GM18868 (cell line): Measurements from ENCODE around the gene TBC1D14.

Experiments used
- ATAC-seq: cut with Tn5 transposase; IDR thresholded peaks from one replicate; pipeline ENCODE4 v1.9.1; 2021; ENCODE audit warnings: mild to moderate bottlenecking, moderate library complexity; ENCODE audit not compliant: unreplicated experiment

TBC1D14 gene

DNA sequence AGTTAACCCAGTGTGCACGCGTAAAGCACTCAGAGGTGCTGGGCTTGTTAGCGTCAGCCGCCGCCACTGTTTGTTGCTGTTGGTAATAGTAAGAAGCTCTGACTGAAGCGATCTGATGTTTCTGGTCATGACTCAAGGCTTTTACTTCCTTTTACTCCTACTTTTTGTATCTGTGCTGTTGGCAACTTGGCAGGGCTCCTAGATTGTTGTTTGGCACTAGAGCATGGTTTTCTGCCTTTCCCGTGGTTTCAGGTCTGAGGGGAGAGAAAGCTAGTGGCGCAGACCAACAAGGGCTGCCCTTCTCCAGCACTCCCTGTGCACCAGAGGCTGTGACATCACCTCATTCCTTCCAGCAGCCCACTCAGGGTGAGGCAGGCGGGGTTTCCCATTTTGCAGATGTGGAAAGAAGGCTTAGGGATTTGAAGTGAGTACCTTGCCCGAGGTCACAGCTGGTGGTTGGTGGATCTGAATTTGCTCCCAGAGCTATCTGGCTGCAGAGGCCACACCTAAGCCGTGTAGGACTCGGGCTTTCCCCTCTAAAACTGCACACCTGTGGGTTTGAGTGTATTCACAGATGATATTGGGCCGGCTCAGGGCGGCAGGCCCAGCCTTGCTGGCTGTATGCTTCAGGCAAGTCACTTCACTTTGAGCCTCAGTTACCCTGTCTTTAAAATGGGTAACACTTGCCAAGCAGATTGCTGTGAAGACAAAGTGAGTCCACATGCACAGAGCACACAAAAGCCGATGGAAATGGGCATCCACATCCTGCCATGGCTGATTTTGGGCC lies 82.3 kb downstream of the TBC1D14 start:
- ATAC-seq, result no peak

DNA sequence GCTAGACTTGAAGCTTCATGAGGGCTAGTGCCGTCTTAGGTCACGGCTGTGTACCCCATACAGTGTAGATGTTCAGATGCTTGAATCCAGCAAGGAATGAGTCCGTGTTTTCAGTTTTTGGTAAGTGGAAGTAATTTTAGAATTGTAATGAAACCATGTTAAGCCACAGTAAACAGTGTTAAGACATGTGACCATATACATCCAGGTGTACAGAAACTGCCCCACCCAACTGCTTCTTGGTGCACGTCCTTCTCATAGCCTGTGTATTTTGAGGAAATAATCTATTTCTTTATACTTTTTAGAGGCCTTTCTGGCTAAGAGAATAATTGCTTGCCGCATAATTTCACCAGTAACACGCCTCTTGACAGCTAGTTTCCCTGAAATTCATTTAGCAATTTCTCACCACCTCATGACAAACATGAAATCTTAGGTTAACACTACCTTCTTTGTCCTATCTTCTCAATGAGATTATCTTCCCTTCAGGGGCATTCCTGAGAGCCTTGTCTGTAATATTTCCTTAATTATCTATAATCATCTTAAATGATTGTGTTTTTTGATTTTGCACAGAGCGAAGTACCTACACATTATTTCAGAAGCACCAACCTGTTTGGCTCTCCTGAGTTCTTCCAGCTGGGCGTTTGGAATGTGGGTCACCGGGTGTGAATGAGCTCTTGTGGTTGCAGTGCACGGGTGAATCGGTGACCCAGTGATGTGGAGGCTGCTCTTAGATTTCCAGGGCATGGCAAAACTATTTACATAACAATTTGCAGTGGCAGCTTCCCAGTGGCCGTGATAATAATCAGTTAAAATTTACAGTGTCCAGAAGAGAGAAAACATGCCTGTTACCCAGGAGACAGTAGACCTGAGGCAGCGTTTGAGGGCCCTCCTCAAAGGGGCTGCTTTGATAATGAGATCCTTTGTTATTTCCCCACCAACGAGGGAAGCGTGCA lies 83.4 kb downstream of the TBC1D14 start:
- ATAC-seq, result no peak

DNA sequence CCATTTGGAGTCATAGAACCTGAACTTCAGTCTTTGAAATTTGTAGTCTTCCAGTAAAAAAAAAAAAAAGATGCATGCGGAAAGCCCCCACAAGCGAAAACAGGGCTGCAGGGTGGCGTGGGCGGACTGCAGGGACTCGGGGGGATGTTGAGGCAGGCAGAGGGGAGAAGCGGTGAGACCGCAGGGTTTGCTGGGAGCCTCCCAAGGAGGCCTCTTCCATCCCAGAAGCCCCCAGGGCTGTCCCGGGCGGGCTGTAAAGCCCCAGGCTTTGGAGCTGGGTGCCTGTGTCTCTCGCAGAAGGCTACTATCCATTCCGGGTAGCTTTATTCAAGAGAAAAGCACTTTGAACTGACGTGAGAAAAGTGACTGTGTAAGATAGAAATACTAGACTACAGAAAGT lies 86.9 kb downstream of the TBC1D14 start:
- no peak for ATAC-seq

DNA sequence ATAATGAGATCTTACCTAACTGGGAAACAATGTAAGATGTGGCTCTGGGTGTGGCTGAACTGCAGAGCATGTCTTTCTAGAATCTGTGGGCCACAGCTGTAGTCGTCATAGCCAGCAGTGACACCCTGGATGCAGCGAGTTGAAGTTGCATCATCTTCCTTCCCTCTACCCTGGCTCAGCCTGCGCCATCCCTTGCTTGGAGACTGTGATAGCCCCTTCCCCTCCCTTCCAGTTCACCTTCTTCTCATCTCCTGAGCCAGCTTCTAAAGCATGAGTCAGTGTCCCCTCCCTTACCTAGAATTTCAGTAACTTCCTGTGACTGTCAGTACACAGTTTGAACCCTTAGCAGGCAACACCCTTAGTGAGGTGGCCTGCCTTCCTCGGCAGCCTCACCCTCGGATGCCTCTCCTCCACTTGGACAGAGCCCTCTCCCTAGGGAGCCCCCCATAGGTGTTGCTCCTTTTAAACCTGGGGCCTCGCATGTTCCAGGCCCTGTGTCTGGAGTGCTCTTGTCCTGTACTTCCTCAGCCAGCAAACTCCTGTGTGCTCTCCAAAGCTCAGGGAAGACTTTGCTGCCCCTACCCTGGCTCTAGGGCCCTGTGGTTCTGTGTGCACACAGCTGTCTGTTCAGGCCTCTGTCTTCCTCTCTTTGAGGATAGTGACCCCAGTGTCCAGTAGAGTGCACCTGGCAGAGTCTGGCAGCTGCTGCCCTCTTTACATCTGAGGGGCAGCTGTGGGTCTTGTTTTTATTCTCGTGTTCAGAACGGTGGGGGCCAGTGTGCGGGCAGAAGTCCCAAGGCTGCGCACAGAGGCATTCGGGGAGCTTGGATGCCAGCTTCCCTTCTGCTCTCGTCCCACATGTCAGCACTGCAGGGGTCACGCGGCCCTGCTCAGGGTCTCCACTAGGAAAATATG lies 89.8 kb downstream of the TBC1D14 start:
- no peak for ATAC-seq

DNA sequence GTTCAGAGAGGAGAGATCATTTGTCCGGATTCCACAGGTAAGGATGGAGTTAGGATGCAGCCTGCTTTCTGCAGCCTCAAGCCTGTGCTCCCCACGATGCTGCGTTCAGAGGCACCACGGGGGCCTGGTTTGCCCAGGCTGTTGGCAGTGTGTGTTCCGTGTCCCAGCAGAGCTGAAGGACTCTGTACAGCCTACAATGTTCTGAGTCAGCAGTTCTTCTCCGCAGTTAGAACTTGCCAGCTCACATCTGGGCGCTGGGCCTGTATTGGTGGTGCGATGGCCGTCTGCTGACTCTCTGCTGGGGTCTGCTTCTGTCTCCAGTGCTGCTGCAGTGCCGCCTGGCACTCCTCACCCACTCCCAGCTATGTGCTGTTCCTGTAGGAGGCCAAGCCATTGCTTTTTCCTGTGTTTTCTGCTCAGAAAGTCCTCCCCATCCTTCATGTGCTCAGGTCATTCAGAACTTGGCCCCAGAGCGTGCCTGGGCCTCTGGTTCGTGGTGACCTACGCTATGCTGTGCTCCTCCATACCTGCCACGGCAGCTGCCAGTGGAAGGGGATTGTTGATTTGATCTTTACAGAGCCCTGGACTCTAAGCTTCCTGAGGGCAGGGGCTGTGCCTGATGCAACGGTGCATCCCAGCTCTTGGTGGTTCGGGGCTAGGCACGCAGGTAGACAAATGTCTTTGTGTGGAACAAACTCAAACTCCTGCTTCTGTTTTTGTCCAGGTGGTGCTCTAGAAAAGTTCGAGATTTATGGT lies 91.0 kb downstream of the TBC1D14 start:
- no peak for ATAC-seq

DNA sequence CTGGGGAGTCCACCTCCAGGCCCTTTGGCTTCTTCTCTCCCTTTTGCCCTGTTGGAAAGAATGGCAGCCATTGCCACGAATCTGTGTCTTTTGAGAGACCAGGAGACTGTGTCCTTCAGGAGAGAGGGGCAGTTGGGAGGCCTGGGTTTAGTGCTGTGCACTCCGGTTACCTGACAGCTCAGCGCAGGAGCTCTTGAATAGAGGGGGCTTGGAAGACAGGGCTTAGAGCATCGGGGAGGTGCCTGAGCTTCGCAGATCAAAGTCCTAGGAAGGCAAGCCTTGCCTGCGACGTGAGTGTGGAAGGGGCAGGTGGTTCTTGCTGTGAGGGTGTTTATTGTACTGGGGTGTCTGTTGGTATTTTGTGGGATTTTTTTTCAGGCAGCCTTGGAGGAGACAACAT lies 91.6 kb downstream of the TBC1D14 start:
- no peak for ATAC-seq

DNA sequence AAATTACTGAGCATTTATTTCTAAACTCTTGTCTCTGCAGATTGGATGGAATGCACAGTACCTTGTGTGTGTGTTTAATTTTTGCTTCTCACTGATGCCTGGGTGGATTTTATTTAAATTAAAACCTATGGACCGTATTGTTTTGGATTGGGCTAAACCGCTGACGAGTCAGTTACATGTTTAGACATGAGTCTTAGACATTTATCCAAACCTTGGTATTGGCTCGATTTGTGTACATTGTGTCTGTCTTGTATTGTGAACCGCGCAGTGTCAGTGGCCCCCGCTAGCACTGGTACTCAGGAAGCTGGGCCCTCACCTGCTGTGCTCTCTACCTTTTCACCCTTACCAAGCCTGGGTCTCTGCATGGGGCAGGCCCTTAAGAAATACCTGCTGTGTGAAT lies 92.7 kb downstream of the TBC1D14 start:
- ATAC-seq, result no peak

DNA sequence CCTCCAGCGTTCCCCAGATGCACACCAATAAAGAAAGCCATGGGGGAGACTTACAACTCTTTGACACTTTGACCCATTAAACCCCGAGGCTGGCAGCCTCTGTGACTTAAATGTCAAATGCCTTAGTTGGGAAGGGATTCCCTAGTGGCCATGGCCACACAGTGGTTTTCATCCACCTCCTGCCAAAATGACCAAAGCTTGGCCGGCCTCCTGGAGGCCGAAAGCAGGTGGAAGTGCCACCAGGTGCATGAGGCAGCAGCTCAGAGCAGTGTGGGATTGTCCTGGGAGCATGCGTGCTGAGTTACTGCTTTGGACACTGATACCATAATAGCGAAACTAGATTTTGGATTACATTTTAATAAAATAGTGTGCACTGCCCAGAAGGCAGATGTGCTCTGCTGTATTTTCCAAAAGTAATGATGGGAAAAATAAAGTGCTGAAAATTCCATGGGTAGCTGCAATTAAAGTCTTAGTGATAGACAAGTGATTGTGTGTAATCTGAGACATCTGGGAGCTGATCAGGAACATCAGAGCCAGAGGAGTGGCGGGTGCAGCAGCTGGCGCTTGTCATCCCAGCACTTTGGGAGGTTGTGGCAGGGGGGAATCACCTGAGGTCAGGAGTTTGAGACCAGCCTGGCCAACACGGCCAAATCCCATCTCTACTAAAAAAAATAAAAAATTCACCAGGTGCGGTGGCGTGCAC lies 93.7 kb downstream of the TBC1D14 start:
- no peak for ATAC-seq

DNA sequence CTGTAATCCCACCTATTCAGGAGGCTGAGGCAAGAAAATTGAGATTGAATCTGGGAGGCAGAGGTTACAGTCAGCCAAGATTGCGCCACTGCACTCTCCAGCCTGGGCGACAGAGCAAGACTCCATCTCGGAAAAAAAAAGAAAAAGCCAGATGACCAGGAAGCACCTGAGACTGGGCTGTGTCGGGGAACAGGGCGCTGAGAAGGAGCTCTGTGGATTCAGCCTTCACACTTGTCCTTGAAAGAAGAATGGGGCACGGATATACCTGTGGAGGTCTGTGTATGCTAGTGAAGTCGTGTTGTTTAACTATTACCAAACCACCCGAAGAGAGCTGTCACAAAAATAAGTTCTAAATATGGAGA lies 94.2 kb downstream of the TBC1D14 start:
- ATAC-seq, result no peak

DNA sequence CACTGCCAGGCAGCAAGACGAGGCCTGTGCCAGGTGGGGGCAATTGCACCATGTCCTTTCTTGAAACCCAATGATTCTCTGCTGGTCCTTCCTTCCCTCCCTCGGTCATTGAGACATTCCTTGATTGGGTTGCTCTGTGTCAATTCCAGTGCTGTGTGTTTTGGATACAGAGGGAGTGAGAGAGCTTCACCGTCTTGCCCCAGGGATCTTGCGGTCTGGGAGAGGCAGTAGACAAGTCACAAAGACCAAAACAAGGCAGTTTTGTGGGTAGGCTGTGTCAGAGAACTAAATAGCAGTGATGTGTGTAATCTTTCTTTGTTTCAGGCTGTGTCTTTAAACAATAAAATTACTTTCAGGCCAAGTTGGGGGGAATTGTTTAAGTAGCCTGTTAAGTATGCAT lies 94.7 kb downstream of the TBC1D14 start:
- ATAC-seq, result no peak

DNA sequence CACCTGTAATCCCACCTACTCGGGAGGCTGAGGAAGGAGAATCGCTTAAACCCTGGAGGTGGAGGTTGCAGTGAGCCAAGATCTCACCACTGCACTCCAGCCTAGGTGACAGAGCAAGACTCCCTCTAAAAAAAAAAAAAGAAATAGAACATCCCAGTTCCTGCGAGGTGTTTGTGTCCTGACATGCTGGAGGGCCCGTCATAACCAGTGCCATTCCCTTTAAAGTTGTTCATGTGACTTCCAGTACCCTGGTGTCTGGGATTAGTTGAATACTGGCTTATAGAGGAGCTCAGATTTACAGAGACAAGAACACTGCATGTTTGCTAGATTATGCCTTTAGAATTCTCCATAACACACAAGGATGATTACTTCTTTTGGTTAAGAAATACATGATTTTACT lies 95.9 kb downstream of the TBC1D14 start:
- no peak for ATAC-seq

DNA sequence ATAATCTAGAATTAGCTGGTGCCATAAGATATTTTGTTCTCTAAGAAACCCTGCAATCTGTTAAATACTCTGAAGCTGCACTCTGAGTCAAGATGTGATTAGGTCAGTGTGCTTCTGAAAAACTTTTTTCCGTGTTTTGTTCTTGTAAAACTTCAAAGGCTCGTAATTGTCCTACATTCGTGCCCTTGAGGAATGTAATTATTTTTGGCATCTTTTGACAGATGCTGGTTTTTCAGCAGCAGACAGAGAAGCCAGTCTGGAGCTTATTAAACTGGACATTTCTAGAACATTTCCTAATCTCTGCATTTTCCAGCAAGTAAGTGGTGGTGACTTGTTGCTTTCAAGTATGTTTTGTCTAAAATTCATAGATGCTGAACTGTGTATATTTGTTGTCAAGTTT lies 96.8 kb downstream of the TBC1D14 start:
- ATAC-seq, result no peak

DNA sequence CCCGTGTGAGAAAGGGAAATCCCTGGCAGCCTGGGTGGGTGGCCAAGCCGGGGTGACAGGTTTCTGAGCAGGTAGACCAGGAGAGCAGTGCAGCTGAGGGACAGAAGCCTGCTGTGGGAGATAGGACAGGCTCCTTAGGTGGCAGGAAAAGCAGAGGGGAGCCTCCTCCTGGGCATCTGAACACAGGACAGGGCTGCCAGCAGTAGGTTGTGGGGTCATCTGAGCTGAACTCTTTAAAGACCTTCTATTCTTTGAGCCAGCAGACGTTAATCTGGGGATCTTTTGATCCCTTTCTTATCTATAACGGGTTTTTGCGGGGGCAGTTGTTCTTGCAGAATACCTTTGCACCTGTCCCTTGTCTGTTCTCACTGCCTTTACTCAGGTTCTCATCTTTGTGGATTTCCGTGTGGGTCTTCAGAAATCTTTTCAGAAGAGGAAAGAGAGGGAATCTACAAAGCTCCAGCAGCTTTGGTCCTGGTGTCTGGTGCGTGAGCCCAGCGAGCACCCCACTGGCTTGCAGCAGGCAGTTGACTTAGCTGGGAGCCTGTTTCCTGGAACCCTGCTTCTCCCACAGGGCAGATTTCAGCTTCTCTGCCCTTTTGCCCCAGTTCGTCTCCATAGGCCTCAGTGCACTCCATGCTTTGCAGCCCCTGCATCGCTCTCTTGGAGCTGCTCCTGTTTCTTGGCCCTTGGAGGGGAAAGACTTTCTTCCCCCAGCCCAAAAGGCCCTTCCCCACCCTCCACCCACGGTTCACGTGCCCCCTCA lies 97.7 kb downstream of the TBC1D14 start:
- no peak for ATAC-seq

DNA sequence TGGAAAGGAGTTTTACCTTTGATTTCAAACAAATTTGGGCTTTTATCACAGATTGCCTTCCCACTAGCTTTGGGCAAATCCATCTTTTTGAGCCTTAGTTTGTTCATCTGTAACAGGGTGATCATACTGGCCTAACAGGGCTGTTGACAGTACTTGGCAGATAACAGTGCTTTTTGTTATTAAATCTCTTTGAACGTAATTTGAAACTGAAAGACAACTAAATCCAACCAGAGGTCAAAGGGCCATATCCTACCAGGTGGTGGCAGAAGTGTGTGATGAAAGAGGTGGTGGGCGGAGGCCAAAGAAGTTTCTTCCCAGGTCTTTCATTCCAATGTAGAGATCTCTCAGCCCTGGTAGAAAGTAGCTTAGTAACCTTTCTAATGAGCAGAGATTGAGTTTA lies 98.3 kb downstream of the TBC1D14 start:
- ATAC-seq, result no peak

DNA sequence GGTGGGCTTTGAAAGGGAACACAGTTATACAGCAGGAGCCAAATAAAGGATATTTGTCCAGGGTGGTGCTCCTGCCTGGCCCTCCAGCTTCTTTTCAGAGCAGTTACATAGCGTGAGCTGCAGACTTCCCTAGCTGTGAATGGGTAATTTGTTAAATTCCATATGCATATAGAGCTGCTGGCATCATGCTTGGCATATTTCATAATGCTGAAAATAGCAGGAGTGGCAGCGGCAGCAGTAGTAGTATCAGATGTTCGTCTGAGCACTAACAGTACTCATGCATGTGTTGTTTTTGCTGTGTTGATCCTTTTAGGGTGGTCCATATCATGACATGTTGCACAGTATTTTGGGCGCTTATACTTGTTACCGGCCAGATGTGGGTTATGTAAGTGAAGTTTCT lies 99.9 kb downstream of the TBC1D14 start:
- ATAC-seq, result no peak

DNA sequence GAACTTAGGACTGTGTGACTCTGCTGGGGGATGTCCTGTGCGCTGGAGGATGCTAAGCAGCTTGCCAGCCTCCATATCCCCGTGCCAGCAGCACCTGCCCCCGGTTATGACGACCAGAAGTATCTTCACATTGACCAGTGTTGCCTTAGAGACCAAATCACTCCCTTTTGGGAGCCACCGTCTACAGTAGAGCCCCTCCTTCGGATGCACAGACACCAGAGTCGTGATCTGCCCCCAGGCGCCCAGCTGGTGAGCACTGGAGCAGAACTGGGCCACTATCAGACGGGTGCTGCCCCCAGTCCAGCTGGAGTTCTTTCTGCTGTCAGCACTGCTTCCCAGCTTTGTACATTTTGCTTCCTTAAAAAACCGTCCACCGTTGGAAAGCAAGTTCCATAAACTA lies 103.5 kb downstream of the TBC1D14 start:
- no peak for ATAC-seq

DNA sequence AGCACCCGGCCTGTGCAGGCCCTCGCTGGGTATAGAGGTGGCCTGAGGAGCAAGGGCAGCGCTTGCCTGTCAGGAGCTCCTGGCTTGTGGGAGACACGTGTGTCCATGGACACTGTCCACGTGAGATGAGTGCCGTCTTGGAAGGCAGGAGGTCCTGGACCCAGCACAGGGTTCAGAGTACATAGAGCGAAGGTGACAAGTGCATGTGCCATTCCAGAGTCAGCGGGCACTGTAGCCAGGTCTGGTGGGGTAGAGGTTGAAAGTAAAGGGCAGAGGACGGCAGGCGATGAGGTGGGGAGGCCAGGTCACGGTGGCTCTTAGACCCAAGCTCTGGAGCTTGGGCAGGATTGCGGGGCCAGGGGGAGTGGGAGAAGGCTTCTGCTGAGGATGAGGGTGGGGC lies 105.2 kb downstream of the TBC1D14 start:
- no peak for ATAC-seq

DNA sequence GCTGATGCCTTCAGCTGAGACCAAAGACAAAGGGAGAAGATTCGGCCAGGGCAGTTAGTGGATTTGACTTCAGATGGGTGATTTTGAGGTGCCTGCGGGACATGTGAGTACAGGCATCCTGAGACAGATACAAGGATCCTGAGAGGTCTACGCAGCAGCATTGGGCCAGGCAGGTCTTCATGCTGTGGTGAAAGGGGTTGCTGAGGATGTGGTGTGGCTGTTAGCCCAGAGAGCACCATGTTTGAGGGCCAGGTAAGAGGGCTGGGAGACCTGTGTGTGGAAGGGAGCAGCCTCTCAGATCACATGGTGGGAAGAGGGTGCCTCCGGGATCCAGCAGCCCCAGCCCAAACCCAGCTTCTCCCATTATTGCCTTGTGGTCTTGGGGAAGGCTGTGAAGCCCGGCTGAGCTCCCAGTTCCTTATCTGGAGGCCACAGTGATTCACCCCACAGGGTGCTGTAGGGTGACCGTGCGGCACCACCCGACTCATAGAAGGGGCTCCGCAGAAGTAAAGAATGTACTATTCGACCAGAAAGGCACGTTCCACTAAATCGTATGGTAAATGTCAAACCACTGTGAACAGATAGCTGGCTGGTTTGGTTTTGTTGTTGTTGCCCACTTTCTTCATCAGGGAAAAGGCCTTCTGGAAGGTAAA lies 105.9 kb downstream of the TBC1D14 start:
- no peak for ATAC-seq

DNA sequence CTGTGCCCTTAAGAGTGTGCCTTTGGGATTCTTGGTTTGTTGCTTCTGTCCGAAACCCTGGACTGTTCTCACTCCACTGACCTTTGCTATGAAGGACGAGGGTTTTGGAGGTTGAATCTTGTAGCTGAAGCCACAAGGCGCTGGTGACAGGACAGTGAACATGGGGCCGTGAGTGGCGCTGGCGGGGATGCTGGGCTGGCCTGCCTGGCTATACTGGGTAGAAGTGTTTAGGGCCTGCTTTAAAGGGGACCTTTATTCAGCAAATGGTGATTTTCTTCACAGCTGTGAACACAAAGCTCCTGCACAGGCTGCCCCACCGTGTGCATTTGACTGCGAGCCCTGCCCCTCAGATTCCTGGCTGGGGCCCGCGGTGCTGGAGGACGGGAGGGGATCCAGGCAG lies 106.5 kb downstream of the TBC1D14 start:
- no peak for ATAC-seq
